Stimulated activated CD4-positive, alpha-beta T cell treated with anti-CD3 and anti-CD28 coated beads, Interleukin-1b, Interleukin-23, amount 100 ng/mL, for 4 hours (primary cell): ENCODE data around the gene MKX.
"Not testable (repeated sequence)": the region's sequence is repeated elsewhere in the genome, so short reads cannot be mapped to it uniquely, and the experiment has no call there.

Experiments used
- DNase-seq, 2 donors: peaks; one replicate each; pipeline ENCODE4 v3.0.0-alpha.2; 2020; ENCODE audit warnings: low read depth in 2 of 2

The MKX gene

DNA sequence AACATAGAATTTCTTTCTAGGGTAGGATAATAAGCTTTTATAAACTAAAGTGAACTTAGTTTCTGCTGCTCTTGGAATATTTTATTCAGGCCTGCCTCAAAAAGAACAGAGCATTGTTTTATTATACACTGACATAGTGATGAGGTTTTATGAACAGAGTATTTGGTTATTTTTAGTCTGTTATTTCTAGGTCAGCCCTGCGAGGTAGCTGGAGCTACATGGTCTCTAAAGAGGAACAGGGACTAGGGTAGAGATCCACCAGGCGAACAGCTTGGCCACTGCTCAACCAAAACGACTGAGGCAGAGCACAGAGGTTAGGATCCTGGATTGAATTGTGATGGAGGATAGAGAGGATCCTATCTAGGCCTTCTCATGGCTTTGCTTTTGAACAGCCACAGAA lies 53.0 kb downstream of the MKX start:
- no peak for DNase-seq

DNA sequence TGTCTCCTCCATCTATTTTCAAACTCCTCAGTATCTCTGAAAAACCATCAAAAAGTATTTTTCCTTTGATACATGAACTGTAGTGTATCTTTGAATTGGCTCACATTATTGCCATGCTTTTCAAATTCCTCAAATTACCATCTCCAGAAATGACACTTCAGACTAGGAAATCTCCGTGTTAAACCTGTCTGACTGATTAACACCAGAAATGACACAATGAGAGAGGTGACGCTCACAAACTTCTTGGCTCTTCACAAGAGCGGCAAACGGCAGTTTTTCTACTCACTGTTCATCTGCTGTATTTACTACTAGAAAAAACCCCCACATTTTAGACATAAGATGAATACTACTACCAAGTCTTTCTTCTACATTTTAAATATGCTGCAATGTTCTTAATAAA lies 56.6 kb downstream of the MKX start:
- DNase-seq = no peak

DNA sequence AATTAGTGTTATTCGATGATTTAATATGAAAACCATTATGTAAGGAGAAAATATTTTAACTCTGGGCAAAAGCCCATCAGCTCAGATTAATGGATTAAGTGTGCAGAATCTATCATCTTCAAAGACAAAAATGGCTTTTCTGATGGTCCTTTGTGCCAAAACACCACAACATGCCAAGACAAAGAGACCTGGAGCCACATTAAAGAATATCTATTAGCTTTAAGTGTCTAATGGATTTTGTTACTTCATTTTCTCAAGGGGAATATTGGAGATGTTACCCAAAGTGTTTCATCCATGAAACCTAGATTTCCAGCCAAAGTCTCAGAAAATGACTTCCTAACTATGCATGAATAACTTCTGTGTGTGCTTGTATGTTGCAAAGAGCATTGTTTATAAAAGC lies 57.3 kb downstream of the MKX start:
- no peak for DNase-seq

DNA sequence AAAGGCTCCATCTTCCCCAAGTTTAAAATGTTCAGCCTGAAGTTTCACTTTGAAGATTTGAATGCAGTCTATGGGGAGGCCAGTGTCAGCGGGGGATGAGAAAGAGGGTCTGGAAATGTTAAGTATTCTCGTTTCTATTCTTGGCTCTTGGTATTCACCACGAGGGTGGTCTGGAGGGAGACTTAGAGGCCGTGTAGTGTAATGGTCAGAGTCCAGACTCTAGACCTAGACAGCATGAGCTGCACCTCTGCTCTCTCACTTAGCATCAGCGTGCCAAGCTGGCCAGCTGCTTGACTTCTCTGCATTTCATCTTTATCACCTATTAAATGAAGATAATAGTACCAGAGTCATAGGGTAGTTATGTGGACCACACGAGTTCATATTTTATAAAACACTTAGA lies 57.9 kb downstream of the MKX start:
- no peak for DNase-seq

DNA sequence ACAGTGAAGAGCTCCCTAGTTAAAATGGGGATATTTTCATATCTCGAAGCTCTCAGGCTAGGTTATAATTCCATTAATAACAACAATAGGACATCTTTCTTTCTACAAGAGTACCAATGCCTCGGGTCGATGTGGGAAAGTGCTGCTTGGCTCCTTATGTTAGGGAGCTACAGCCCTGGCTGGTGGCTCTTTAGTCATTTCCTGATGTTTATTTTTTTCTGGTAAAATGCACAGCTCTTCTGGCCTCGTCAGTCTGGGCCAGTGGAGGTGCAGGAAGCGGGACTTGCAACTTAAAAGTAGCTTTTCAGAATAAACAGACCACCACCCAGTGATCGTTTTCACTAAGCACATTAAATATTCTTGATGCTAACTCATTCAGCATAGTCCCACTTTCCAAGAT lies 58.3 kb downstream of the MKX start:
- no peak for DNase-seq

DNA sequence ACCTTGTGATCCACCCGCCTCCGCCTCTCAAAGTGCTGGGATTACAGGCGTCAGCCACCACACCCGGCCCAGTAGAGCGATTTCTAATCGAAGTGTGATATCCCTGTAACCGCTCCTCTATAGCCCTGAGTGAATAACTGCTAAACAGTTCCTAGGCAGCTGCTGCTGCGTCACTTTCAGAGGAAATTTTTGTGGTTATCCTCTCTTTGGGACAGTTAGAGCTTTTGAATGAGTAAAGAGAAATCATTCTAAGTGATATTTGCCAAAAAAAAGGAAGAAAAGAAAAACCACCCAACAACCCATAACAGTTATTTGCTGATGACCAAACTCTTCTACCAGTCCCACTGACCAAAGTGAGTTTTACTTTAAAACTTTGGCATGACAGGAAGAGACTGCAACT lies 59.9 kb downstream of the MKX start:
- no peak for DNase-seq

DNA sequence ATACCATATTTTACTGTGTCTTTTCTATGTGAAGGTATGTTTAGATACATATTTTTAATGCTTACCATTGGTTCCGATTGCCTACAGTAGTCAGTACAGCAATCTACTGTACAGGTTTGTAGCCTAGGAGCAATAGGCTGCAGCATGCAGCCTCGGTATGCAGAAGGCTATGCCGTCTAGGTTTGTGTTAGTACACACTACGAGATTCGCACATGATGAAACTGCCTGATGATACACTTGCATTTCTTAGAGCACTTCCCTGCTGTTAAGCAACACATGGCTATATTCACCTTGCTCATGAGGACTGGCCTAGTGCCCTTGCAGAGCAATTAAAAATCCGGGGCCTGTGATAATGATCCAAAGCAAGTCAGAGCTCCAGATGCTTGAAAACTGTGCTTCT lies 62.4 kb downstream of the MKX start:
- DNase-seq = no peak

DNA sequence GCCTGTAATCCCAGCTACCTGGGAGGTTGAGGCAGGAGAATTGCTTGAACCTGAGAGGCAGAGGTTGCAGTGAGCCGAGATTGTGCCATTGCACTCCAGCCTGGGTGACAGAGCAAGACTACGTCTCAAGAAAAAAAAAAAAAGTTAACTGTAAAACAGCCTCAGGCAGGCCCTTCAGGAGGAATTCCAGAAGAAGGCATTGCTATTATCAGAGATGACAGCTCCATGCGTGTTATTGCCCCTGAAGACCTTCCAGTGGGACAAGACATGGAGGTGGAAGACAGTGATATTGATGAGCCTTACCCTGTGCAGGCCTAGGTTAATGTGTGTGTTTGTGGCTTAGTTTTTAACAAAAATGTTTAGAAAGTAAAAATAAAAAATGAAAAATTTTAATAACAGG lies 63.8 kb downstream of the MKX start:
- DNase-seq = not testable (repeated sequence)

DNA sequence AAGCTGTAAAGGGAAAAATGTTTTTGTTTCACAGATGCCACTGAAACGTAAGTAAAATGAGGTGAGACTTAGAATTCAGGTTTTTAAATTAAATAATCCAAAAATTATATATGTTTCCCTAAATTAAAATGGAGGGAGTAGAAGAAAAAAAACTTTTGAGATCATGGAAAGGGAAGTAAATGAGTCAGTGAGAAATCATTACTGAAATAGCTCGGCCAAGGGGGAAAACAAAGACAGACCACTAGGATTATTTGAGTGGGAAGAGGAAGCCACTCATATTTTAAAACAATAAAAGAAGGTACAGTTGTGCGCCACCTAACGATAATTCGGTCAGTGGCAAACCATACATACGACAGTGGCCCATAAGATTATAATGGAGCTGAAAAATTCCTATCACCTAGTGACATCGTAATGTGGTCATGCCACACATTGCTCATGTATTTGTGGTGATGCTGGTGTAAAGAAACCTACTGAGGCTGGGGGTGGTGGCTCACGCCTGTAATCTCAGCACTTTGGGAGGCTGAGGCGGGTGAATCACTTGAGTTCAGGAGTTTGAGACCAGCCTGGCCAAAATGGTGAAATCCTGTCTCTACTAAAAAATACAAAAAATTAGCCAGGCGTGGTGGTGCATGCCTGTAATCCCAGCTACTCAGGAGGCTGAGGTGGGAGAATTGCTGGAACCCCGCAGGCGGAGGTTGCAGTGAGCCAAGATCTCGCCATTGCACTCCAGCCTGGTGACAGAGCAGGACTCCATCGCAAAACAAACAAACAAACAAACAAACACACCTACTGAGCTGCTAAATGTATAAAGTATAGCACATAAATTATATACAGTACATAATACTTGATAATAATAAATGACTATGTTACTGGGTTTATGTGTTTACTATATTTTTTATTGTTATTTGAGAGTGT lies 64.7 kb downstream of the MKX start:
- no peak for DNase-seq

DNA sequence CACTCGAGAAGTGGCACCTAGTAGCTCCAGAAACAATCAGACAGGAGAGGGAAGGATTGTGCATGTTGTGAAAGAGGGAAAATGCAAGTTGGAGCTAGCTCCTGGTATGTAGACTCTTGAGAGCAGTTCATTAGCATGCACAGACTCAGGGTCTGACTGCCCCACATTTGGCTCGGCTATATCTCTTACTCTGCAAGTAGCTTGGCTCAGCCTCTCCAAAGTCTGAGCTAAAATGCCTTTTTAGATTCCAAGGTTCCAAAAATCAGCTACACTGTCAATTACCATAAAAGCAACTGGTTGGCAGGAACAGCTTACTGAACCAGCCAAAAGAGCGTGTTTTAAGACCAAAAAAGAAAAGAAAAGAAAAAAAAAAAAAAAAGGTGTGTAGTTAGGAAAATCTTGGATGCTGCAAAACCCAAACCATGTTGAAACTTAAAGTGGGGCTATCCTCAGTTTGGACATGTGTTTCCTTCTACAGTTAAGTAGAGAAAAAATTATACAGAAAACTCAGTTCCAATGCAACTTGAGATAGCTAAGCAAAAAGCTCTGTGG lies 65.5 kb downstream of the MKX start:
- no peak for DNase-seq

DNA sequence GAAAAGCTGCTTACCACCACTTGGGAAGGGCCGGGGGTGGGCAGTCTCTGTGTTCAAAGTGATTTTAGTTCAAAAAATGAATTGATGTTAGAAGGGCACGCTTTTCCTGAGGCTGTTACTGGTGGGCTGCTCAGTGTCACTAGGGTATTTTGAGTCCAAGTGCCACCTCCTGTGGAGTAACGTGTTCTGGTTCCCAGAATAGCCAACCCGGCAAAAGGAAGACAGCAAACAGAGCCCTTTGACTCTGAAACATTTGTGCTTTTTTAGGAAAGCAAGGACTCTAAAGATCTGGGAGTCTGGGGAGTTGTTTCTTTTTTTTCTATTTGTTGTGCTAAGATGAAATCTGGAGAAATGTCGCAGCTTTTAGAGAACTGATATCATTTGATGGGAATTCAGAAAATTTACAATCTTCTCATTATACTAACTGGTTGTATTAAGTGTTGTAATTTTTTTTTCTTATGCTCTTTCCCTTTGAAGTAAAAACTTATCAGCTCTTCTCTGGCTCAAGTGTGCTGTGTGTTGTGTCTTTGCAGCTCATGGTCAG lies 66.2 kb downstream of the MKX start:
- DNase-seq = no peak

DNA sequence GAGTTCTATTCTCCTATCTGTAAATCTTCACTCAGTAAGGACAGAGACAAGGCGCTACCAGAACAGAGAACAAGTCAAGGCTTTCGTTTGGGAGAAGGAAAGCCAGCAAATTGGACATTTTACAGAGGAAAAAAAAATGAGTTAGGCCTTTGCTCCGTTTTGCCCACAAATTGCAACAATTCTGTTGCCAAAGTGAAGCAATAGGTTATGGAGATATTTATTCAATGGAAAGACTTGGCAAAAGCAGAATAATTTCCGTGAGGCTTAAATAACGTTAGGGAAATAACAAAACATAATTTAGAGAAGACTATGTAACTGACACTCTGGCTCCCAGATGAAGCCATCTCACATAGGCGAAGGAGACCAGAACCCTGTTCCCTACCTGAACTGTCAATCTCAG lies 67.5 kb downstream of the MKX start:
- DNase-seq = no peak

DNA sequence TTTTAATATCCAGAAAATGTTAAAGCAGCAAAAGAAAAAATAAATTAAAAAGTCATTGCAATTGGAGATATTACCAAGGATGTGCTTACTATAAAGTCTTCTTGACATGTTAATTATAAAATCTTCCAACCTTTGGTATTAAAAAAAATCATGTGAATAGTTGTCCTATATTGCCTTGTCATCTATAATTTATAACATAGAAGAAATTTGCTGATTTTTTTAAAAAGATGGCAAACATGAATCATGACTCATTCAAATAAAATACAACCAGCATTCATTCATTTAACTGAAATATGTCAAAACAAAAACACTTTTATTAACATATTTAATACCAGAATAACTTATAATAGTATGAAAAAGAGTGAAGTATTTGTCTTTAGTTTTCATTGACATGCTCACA lies 72.6 kb downstream of the MKX start:
- no peak for DNase-seq

DNA sequence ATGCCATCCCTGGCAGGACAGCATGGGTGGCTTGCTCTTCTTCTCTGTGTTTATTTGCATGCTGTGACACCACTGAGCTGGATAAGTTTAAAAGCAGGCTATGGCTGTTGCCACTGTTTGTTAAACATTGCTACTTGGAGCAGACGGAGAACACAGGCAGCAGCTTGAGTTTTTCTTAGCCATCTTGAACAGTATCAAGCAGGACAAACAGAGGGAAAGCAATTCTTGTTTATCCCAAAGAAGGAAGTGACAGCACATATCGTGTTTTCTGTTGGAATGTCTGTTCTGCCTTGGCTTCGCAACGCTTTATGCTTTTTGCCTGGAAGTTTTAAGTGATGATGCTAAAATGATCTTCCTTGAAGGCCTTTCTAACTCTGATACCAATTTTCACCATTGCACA lies 73.8 kb downstream of the MKX start:
- no peak for DNase-seq

DNA sequence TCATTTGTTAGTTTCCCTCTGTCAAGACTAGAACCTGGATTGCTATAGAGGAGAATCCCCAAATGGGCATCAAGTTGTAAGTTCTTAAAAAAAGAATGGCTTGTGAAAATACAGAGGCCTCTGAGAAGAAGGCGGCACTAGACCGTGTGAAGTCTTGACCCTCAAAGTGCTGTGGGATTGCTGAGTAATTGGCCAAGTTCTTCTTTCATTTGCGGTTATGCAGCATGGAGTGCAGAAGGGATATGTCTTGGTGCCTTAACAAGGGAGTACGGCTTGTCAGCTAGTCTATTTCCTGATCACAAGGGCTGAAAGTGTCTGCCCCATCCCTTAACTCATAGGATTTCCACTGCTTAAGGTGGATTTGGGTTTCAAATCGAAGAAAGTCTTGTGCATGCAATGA lies 81.2 kb downstream of the MKX start:
- DNase-seq = no peak

DNA sequence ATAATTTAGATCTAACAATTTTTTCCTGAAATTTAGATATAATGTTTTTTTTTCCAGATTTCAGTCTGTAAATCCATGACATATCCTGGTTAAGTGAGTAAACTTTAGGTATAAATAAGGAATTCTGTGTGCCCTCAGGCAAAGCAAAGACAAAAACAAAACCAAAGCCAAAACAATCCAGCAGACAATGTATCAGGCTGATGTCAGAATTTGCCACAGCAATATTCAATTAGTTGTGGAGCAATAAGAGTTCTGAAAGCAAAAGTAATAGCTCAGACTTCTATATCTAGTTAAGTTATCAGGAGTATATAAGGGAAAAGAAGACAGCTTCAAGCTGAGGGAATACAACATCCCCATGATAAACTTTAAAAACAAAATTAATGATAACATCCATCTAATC lies 82.0 kb downstream of the MKX start:
- no peak for DNase-seq

DNA sequence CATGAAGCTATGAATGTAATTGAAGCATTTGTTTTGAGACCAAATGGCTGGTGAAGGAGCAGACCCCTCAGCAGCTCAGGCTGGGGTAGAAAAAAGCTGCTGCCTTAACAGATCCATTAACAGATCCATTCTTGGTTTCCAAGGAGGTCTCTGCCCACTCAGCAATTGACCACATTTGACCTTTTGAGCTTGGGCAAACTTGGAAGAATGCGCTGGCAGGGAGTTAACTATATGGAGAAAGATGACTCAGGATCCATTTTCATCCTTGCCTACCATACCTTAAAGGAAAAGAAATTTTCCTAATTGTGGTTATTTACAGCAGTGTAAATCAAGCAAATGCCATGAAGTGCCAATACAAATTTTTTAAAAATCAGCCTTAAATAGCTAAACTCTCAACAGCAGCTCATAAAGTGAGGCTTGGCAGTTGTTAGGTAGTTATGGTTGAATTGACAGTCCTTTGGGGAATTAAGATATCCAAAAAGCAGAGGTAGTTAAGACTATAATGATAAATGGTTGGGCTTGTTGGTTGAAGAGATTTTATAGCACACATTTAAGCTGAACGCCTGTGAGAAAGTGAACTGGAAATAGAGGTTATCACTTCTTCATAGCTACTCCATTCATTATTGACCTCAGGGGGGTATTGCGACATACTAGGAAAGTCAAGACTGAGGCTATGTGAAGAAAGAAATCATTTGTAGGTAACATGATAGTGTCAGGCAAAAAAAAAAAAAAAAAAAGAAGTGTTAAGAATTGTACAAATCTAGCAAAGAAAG lies 83.9 kb downstream of the MKX start:
- DNase-seq = no peak

DNA sequence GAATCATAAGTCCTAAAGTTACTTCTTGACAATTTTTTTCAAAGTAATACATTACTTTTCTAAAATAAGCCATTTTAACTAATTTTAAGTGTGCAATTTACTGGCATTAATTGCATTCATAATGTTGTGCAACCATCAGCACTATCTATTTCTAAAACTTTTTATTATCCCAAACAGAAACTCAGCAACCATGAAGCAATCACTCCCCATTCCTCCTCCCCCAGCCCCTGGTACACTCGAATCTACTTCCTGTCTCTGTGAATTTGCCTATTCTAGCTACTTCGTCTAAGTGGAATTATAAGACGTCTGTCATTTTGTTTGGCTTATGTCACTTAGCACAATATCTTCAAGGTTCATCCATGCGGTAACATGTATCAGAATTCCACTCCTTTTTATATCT lies 84.9 kb downstream of the MKX start:
- no peak for DNase-seq

DNA sequence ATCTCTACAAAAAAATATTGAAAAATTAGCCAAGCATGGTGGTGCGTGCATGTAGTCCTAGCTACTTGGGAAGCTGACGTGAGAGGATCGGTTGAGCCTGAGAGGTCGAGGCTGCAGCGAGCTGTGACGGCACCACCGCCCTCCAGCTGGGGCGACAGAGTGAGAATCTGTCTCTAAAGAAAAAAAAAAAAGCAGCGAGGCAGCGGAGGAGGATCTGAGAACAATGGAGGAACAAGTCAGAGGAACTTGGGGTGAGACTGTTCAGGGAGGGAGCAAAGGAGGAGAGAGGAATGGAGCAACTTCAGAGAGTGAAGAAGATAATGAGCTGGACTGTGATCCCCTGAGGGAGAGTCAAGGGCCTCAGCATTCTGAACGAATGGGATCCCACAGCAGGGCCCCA lies 85.4 kb downstream of the MKX start:
- DNase-seq = no peak

DNA sequence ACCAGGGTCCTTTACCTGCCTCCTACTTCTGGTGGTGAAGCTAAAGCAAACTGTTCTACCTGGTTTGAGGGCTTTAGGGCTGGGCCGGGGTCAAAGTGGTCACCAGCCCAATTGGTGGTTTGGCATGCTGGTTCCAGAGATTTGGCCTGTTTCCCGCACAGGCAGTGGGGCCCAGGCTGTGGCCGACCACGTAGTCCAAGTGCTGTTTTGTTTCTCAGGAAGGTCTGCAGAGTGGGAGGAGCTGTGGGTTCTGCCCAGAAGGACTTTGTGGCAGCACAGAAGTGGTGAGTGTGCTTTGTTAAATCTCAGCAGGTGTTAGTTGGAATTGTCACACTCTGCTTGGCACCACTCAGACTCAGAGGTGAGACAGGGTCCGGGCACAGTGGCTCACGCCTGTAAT lies 85.8 kb downstream of the MKX start:
- DNase-seq = no peak

DNA sequence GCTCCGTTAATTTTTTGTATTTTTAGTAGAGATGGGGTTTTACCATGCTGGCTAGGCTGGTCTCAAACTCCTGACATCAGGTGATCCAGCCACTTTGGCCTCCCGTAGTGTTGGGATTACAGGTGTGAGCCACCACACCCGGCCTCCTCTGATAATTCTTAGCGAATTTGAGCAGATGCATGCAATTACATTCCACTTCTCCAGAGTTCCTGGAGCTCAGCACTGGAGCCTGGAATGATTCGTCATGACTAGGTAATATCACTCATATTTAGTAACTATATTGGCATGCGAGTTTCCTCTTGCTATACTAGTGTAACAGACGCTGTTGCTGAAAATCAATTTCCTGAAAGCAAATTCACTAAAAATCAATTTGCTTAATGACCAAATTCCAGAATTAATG lies 86.8 kb downstream of the MKX start:
- DNase-seq = no peak

DNA sequence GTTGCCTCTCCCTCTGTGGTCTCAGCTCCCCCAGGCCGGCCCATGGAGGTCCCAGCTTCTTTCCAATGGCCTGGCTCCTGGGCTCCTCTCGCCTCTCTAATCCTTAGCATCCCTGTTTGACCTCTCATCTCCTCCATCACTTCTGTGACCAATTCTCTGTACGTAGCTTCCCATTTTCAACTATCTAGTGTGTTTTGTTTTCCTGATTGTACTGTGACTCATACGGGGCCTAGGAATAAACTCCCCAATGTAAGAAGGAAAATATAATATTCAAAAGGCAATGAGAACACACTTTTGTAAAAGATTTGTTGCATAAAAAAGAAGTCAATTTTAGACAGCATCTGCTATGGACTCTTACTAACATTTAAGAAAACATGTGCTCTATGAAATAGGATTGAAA lies 90.3 kb downstream of the MKX start:
- DNase-seq = no peak

DNA sequence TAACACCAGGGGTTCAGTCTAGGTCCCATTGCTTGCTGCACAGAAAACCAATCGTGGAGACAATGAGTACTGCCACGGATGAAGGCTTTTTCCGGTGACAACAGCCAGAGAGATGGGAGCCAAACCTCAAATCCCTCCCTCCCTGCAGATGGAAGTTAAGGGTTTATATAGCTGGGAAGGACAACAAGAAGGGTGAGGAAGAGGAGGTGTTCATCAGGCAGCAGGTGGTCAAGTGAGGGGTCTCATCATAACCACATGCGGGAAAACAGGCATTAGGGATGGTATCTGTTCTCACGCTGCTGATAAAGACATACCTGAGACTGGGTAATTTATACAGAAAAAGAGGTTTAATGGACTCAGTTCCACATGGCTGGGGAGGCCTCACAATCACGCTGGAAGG lies 91.3 kb downstream of the MKX start:
- no peak for DNase-seq
